Ectodermal cell (in vitro differentiated cells): Measurements from ENCODE around the gene GPR162.

ENCODE experiments used
- H3K27ac ChIP-seq: 2 replicates; pipeline ENCODE4 v1.7.0; 2013; ENCODE audit warnings: mild to moderate bottlenecking, low read depth, low read length; ENCODE audit not compliant: insufficient read depth, poor library complexity, severe bottlenecking
- H3K27me3 ChIP-seq: 2 replicates; pipeline ENCODE4 v1.7.0; 2013; ENCODE audit warnings: mild to moderate bottlenecking, low read length; ENCODE audit not compliant: insufficient read depth, control insufficient read depth, poor library complexity, severe bottlenecking
- H3K36me3 ChIP-seq: one replicate; pipeline ENCODE4 v1.7.0; 2013; ENCODE audit warnings: low read length; ENCODE audit not compliant: control insufficient read depth, insufficient read depth
- H3K4me1 ChIP-seq: one replicate; pipeline ENCODE4 v1.7.0; 2013; ENCODE audit warnings: low read length; ENCODE audit not compliant: control insufficient read depth, insufficient read depth
- H3K4me3 ChIP-seq: 2 replicates; pipeline ENCODE4 v1.7.0; 2013; ENCODE audit warnings: low read depth, low read length, control low read depth; ENCODE audit not compliant: insufficient read depth
- H3K9me3 ChIP-seq: 2 replicates; pipeline ENCODE4 v1.7.0; 2013; ENCODE audit warnings: mild to moderate bottlenecking, low read length, moderate library complexity; ENCODE audit not compliant: control insufficient read depth
- WGBS, 2 experiments: methylation state at CpG; one replicate each; pipeline ENCODE4 v1.1.7; 2013; ENCODE audit warnings: missing lambda C conversion rate in 2 of 2; 5-methylcytosine and 5-hydroxymethylcytosine counted together

GPR162 gene

DNA sequence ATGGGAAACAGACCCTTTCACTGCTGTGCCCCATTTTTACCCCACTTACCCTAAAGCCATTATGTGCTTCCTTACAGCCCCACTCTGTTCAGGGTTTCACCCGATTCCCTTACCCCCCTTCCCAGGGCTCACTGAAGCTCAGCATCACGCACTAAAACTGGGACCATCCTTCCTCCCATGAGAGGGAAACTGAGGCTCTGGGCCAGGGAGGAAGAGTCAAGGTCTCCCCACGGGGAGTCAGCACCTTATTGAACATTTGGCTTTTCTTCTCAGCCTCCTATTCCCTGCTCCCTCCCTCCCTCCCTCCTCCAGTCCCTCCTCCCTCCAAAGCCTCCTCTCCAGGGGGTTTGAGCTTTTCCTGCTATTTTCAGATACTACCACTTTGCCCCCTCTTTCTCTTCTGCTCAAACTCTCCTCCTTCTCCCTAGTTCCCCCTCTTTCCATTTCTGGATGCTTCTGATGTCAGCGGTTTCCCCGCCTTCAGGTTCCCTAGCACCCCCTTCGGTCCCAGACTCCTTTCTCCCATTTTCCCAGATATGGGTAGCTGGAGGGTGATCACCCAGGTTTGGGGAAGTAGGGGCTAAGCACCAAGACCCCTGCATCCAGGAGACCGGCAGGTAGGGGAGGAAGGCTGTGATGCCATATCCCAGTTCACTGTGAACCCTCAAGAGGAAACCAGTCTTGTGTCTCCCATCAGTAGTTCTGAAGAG is 960 bp downstream of the GPR162 start:
- Histone ChIP-seq H3K4me3 (peak overlapping the region; percentile 45), H3K27me3 (no peaks in the 10 kb centered on the region), H3K4me1 (peaks cover 78% of the 10 kb centered on the region), H3K36me3 (no peaks in the 10 kb centered on the region), H3K27ac (no peak overlapping the region), H3K9me3 (no peaks in the 10 kb centered on the region)
- WGBS, 2 experiments: 51 to 60% methylated on average over 7 of the region's 7 CpGs

DNA sequence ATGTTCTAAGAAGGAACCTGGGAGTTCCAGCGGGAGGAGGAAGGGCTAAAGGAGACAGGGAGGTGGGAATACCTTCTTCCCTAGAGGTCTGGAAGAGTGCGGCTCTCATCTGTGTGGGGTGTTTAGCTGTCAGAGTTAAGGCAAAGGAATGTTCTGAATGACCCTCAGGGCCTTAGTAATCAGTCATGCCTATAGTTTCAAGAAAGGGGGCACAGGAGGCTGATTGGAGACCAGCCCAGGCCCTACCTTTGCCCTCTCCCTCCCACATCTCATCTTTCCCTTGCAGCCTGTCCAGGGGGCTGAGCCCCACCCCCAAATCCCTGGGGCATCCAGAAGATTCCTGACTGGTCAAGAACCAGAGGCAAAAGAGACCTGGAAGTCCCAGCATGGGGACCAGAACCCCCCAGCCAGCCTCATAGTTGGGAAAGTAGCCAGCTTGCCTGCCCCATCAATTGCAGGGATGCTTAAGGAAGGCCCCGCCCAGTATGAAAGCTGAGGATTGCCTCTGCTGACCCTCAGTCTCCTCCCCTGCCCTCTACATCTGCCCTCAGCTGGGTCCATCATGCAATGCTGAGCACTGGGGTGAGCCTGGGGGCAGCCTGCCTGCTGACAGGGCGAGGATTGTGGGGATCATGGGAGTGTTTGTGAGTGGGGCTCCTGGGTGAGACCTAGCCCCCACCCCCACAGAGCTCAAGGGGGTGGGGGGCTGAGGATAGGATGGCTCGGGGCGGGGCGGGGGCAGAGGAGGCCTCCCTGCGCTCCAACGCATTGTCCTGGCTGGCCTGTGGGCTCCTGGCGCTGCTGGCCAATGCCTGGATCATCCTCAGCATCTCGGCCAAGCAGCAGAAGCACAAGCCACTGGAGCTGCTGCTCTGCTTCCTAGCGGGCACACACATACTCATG is 1.8 kb downstream of the GPR162 start:
- Histone ChIP-seq H3K27ac (no peak overlapping the region), H3K9me3 (no peaks in the 10 kb centered on the region), H3K4me1 (peaks cover 70% of the 10 kb centered on the region), H3K27me3 (no peaks in the 10 kb centered on the region), H3K4me3 (no peak overlapping the region), H3K36me3 (no peaks in the 10 kb centered on the region)
- 78 to 82% methylated on average over 12 of the region's 12 CpGs for WGBS, 2 experiments

DNA sequence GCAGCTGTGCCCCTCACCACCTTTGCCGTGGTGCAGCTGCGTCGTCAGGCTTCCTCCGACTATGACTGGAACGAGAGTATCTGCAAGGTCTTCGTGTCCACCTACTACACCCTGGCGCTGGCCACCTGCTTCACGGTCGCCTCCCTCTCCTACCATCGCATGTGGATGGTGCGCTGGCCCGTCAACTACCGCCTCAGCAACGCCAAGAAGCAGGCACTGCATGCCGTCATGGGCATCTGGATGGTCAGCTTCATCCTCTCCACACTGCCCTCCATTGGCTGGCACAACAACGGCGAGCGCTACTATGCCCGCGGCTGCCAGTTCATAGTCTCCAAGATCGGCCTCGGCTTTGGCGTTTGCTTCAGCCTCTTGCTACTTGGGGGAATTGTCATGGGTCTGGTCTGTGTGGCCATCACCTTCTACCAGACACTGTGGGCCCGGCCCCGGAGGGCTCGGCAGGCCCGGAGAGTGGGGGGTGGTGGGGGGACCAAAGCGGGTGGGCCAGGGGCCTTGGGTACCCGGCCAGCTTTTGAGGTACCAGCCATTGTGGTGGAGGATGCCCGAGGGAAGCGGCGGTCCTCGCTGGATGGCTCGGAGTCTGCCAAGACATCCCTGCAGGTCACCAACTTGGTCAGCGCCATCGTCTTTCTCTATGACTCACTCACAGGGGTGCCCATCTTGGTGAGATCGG is 2.6 kb downstream of the GPR162 start:
- H3K4me1 ChIP-seq: peaks cover 62% of the 10 kb centered on the region
- no peaks in the 10 kb centered on the region for H3K27me3 ChIP-seq
- no peaks in the 10 kb centered on the region for H3K9me3 ChIP-seq
- no peak overlapping the region for H3K4me3 ChIP-seq
- 94% methylated on average over 37 of the region's 37 CpGs for WGBS, 2 experiments
- no peaks in the 10 kb centered on the region for H3K36me3 ChIP-seq
- H3K27ac ChIP-seq: no peak overlapping the region

DNA sequence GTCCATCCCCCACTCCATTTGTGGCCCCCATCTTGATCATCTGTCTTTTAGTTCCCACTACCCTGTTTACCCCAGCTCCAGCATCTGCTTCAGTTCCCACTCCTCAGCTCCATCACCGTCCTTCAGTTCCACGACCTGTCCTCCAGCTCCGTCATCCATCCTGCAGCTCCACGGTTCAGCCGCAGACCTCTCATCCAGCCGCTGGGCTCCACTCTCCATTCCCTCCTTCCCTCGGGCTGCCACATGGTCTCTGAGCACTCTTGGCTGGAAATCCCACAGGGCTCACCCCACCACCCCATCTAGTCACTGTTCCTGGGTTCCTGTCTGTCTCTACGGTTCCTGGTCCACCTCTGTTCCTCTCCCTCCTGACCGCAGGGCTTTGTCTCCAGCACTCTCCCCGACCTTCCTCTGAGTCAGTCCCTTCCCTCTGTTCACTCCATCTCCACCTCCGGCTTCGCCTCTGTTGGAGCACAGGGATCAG is 3.3 kb downstream of the GPR162 start:
- Histone ChIP-seq H3K4me1 (peaks cover 58% of the 10 kb centered on the region), H3K4me3 (peak overlapping the region; percentile 6), H3K36me3 (no peaks in the 10 kb centered on the region), H3K27me3 (no peaks in the 10 kb centered on the region), H3K27ac (no peak overlapping the region), H3K9me3 (no peaks in the 10 kb centered on the region)
- 56 to 60% methylated on average over 12 of the region's 12 CpGs for WGBS, 2 experiments

DNA sequence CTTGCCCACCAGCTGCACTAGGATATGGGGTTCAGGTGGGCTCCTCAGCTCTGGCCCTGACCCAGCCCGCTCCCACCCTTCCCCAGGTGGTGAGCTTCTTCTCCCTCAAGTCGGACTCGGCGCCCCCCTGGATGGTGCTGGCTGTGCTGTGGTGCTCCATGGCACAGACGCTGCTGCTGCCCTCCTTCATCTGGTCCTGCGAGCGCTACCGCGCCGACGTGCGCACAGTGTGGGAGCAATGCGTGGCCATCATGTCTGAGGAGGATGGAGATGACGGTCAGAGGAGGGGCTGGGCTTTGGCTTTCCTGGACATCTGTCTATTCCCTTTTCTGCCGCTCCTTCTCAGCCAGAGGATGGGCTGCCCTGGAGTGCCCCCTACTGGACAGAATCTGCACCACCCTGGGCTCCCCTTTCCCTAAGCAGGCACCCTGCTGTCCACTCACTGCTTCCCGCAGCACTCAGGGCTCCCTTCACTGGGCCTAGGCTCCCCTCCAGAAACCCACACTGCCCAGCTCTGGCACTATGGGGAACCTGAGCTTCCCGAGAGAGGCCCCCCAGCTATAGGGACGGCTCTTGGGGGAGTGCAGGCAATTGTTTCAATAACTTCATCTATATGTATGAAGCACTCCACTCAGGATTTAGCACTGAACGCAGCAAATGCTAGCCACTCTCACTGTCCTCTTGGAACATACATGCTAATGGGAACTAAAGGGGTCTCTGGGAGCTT is 3.9 kb downstream of the GPR162 start:
- 15 to 20% methylated on average over 19 of the region's 19 CpGs for WGBS, 2 experiments
- peak overlapping the region; percentile 6 for H3K4me3 ChIP-seq
- H3K4me1 ChIP-seq: peaks cover 58% of the 10 kb centered on the region
- no peaks in the 10 kb centered on the region for H3K27me3 ChIP-seq
- no peak overlapping the region for H3K27ac ChIP-seq
- peaks cover 1% of the 10 kb centered on the region for H3K36me3 ChIP-seq
- H3K9me3 ChIP-seq: no peaks in the 10 kb centered on the region

DNA sequence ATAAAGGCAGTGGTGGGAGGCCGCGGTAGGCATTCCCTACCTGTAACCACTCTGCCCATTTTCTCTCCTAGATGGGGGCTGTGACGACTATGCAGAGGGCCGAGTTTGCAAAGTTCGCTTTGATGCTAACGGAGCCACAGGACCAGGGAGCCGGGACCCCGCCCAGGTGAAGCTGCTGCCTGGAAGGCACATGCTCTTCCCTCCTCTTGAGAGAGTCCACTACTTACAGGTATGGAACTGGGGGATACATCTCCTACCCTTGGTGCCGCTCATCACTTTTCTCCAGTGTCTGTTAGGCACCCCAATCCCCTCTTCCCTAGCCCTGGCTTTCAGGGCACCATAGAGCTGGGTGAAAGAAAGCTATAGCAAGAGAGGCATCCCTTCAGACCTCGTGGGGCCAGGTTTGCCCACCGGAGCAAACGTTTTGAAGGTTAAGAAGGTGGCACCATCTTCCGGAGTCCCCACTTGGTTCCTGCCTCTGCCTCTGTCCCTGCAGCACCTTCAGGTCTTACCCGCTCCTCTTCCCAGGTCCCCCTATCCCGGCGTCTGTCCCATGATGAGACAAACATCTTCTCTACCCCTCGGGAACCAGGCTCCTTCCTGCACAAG is 4.6 kb downstream of the GPR162 start:
- H3K27ac ChIP-seq: no peak overlapping the region
- 83 to 84% methylated on average over 17 of the region's 17 CpGs for WGBS, 2 experiments
- no peak overlapping the region for H3K4me3 ChIP-seq
- H3K36me3 ChIP-seq: peaks cover 8% of the 10 kb centered on the region
- H3K9me3 ChIP-seq: no peaks in the 10 kb centered on the region
- no peaks in the 10 kb centered on the region for H3K27me3 ChIP-seq
- H3K4me1 ChIP-seq: peaks cover 52% of the 10 kb centered on the region

DNA sequence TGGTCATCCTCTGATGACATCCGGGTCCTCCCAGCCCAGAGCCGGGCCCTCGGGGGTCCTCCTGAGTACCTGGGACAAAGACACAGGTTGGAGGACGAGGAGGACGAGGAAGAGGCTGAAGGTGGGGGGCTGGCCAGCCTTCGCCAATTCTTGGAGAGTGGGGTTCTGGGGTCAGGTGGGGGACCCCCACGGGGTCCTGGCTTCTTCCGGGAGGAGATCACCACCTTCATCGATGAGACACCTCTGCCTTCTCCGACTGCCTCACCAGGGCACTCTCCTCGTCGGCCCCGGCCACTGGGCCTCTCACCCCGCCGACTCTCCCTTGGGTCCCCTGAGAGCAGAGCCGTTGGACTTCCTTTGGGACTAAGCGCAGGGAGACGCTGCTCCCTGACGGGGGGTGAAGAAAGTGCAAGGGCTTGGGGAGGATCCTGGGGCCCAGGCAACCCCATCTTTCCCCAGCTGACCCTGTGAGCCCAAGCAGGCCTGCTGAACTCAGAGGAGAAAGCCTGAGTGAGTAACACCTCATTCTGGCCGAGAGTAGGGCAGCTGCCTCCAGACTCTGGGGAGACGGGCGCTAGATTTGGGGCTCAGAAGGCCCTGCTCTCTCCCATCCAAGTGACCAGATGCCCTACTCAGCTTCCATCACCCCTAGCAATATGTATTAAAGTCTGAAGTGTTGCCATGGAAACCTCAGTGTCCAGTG is 5.3 kb downstream of the GPR162 start:
- peaks cover 14% of the 10 kb centered on the region for H3K36me3 ChIP-seq
- H3K4me1 ChIP-seq: peaks cover 51% of the 10 kb centered on the region
- WGBS, 2 experiments: 81 to 86% methylated on average over 22 of the region's 22 CpGs
- no peaks in the 10 kb centered on the region for H3K27me3 ChIP-seq
- H3K9me3 ChIP-seq: no peaks in the 10 kb centered on the region
- peak overlapping the region; percentile 60 for H3K27ac ChIP-seq
- no peak overlapping the region for H3K4me3 ChIP-seq

DNA sequence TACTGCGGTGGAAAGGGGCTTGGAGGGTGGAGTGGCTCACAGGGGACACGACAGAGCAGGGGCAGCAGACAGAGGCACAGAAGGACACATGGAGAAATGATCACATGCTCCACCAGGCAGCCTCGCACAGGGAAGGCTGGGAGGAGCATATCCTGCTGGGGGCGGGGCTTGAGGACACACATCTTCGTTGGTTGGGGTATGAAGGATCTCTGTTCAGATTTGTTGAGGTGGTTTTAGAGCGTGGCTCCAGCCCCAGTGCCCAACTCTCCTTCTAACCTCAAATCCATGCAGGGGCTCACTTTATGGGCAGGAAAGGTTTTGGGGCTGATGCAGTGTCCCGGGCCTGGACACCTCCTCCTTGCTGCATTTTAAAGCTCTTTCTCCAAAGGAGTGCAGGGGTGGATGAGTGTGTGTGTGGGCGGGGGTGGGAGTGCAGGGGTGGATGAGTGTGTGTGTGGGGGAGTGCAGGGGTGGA is 5.9 kb downstream of the GPR162 start:
- no peaks in the 10 kb centered on the region for H3K9me3 ChIP-seq
- peaks cover 16% of the 10 kb centered on the region for H3K36me3 ChIP-seq
- peak overlapping the region; percentile 20 for H3K4me3 ChIP-seq
- peaks cover 45% of the 10 kb centered on the region for H3K4me1 ChIP-seq
- H3K27me3 ChIP-seq: no peaks in the 10 kb centered on the region
- 3 to 5% methylated on average over 7 of the region's 8 CpGs for WGBS, 2 experiments
- peak overlapping the region; percentile 60 for H3K27ac ChIP-seq
